ENCODE results near the gene LDLRAD3.

- no peak for TF ChIP-seq CTCF (IDR thresholded peaks at IDR 0.05)
- no peak for TF ChIP-seq EZH2phosphoT487 (IDR thresholded peaks at IDR 0.05)
- no peak for TF ChIP-seq EZH2 (IDR thresholded peaks at IDR 0.05)
Measured at GRCh38 chr11:35974882-35975589, 31.2 kb downstream of the LDLRAD3 start.
